ENCODE data around the gene MRPL43.
"Not testable (repeated sequence)": the region's sequence is repeated elsewhere in the genome, so short reads cannot be mapped to it uniquely, and the experiment has no call there.

MRPL43 gene

DNA sequence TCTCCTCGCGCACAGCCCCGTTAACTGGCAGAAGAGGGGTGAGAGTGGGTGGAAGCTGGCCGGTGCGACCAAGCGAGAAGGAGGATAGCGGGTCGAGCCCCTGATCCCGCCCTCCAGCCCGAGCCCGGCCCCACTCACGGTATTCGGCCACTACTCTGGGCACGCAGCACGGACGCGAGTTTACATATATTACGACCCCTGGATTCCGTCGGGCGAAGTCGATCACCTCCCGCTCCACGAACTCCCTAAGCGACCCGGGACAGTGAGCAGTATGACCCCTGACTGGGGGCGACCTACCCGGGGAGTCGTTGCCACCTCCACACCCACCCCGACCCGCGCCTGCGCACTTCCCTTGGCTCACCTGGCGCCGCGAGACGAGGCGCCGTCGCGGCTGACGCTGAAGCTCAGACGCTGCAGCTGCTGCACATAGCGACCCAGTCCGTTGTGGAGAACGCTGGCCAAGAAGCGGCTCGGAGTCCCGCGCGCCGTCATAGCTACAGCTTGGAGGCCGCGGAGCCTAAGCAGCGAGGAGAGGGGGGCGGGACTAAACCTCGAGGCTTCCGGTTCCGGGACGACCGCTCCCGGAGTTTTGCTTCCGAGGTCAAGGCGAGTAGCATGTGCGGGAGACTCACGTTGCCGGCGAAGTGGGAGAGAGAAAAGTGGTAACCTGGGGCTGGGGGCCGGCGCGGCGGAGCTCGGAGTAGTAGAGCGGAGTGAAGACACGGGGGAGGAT, at the start of gene MRPL43, which contains the start of gene TWNK:
MRPL43 (minus strand) TSS at position 546 of the 733 bp plus-strand sequence; CDS start at position 492, 54 bp downstream.
TWNK (plus strand) TSS at position 592 of the 733 bp plus-strand sequence. CDS start 668 bp downstream, outside the sequence.
- Mint-ChIP-seq H3K36me3 (peaks cover 17% of the 10 kb centered on the region), H3K4me1 (ENCODE audit: low read depth) (peaks cover 44% of the 10 kb centered on the region), H3K4me3 (peak within 1 kb of the TSS; percentile 99), H3K27ac (peak within 1 kb of the TSS; percentile 99), H3K9me3 (ENCODE audit: low read depth) (no peaks in the 10 kb centered on the region), H3K27me3 (no peaks in the 10 kb centered on the region)

- Mint-ChIP-seq H3K9me3 (ENCODE audit: low read depth) (no peaks in the 10 kb centered on the region), H3K36me3 (no peaks in the 10 kb centered on the region), H3K27ac (no peak overlapping the region), H3K4me3 (no peak overlapping the region), H3K4me1 (ENCODE audit: low read depth) (peaks cover 21% of the 10 kb centered on the region), H3K27me3 (no peaks in the 10 kb centered on the region)
Measured at GRCh38 chr10:101036726-101037125, 49.4 kb upstream of the MRPL43 start.

DNA sequence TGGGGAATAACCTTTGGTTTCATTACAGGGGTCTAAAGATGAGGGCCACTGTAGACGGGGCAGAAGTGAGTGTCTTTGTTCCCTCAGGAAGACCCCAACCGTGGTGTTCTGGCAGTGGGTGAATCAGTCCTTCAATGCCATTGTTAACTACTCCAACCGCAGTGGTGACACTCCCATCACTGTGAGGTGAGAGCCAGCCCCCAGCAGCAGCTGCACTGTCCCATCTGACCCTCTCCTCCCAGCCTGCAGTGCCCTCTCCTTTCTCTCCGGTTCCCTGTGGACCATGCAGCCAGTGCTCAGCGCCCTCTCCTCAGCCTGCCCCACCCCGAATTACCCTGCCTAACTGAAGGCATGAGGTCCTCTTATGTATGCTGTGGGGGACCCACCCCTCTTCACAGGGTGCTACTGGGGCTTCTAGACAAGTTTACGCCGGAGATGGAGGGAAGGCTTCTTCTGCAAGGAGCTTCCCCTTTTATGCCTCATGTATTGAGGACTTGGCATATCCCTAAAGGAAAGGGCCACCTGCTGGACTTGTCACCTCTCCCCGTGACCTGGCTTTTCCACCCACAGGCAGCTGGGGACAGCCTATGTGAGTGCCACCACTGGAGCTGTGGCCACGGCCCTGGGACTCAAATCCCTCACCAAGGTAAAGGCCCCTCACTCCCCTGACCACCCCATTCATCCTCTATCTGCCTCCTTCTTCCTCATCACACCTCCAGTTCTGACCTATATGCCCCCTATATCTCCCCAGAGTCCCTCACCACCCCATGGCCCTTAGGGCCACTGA, 48.8 kb upstream of the MRPL43 start:
- no peak overlapping the region for H3K27ac Mint-ChIP-seq
- H3K27me3 Mint-ChIP-seq = no peaks in the 10 kb centered on the region
- peaks cover 23% of the 10 kb centered on the region for H3K4me1 Mint-ChIP-seq (ENCODE audit: low read depth)
- no peaks in the 10 kb centered on the region for H3K36me3 Mint-ChIP-seq
- H3K9me3 Mint-ChIP-seq (ENCODE audit: low read depth) = no peaks in the 10 kb centered on the region
- H3K4me3 Mint-ChIP-seq = no peak overlapping the region

- Mint-ChIP-seq H3K9me3 (ENCODE audit: low read depth) (no peaks in the 10 kb centered on the region), H3K27ac (no peak overlapping the region), H3K4me1 (ENCODE audit: low read depth) (peaks cover 23% of the 10 kb centered on the region), H3K36me3 (no peaks in the 10 kb centered on the region), H3K27me3 (no peaks in the 10 kb centered on the region), H3K4me3 (no peak overlapping the region)
Measured at GRCh38 chr10:101035314-101035713, 48.0 kb upstream of the MRPL43 start.

- H3K27me3 Mint-ChIP-seq; H3K36me3 Mint-ChIP-seq; H3K27ac Mint-ChIP-seq; H3K4me3 Mint-ChIP-seq; H3K9me3 Mint-ChIP-seq (ENCODE audit: low read depth): not testable (repeated sequence)
- H3K4me1 Mint-ChIP-seq (ENCODE audit: low read depth) = peaks cover 25% of the 10 kb centered on the region
Measured at GRCh38 chr10:101034404-101034803, 47.1 kb upstream of the MRPL43 start.

- Mint-ChIP-seq H3K4me1 (ENCODE audit: low read depth) (peaks cover 25% of the 10 kb centered on the region), H3K27me3 (no peaks in the 10 kb centered on the region), H3K9me3 (ENCODE audit: low read depth) (no peaks in the 10 kb centered on the region), H3K36me3 (no peaks in the 10 kb centered on the region), H3K4me3 (peak overlapping the region; percentile 89), H3K27ac (peak overlapping the region; percentile 75)
Measured at GRCh38 chr10:101033276-101033675, 46.0 kb upstream of the MRPL43 start.

DNA sequence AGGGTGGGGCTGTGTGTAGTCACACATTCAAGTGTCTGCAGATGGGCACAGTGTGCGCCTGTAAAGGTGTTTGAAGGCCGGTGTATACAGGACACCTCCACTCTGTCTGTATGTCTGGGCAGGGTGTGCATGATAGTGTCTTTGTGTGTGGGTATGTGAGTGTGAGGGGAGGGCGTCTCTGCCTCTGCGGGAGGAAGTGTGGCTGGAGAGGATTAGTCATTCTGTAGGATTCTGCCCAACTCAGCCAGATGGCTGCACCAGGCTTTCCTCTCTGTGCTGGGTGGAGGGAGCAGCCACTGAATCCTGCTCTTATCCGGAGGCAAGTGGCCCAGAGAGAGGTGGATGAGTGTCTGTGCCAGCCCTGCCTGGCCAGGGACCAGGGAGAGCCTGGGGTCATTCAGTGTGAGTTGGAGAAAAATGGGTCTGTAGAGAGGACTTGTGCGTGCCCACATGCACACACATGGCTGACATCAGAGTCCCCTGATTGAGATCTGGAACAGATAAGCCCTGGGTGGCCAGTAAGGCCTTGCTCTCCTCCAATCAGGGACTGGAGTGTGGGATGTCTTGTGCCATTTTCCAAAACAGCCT, 45.4 kb upstream of the MRPL43 start:
- Mint-ChIP-seq H3K36me3 (no peaks in the 10 kb centered on the region), H3K9me3 (ENCODE audit: low read depth) (no peaks in the 10 kb centered on the region), H3K4me1 (ENCODE audit: low read depth) (peaks cover 25% of the 10 kb centered on the region), H3K27me3 (no peaks in the 10 kb centered on the region), H3K4me3 (peak overlapping the region; percentile 89), H3K27ac (peak overlapping the region; percentile 90)

DNA sequence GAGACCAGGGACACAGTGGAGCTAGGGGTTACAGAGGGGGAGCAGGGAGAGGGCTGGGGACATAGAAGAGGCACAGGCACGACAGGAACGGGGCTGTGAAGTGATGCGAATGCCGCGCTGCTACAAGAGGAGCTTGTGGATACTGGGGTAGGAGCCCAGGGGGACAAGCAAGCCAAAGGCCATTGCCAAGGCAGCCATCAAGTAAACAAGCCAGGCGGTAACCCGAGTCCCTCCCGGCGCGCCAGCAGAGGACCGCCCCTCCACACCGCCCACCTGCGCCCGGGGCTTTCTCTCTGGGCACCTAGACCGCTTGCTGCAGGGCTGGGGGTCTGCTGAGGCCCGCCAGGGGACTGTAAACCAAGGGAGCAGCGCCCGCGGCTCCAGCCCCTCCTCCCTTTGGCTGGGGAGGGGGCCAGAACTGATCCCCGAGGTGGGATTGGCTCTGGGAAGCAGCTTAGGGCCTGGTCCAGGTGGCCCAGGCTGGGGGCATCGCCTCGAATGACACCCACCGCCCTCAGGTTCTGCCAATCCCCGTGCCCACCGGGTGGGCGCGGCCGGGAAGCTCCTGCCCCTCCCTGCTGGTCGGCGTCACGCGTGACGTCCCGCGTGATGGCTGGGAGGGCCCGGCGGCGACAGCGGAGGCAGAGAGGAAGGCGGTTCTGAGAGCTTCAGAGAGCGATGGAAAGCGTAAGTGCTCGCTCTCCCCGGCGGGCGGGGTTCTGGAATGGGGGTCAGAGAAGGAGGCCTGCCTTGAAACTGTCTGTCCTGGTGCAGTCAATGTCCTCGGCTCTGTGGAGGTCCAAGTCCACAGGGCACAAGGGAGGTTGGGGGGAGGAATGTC, 44.7 kb upstream of the MRPL43 start:
- Mint-ChIP-seq H3K27ac (peak overlapping the region; percentile 90), H3K36me3 (no peaks in the 10 kb centered on the region), H3K27me3 (no peaks in the 10 kb centered on the region), H3K4me3 (peak overlapping the region; percentile 89), H3K9me3 (ENCODE audit: low read depth) (no peaks in the 10 kb centered on the region), H3K4me1 (ENCODE audit: low read depth) (peaks cover 25% of the 10 kb centered on the region)

- H3K36me3 Mint-ChIP-seq = no peaks in the 10 kb centered on the region
Measured at GRCh38 chr10:101031128-101031795, 44.0 kb upstream of the MRPL43 start, which contains the start of the genes PDZD7 and SFXN3. Gene PDZD7 (minus strand): TSS chr10:101031129. CDS start chr10:101030219, 910 bp downstream. Gene SFXN3 (plus strand): TSS chr10:101031234. CDS start chr10:101034695, 3,461 bp downstream.

GRCh38 chr10:101030496-101031127, 43.3 kb upstream of the MRPL43 start:
- Mint-ChIP-seq H3K4me1 (ENCODE audit: low read depth) (peaks cover 25% of the 10 kb centered on the region), H3K36me3 (no peaks in the 10 kb centered on the region), H3K4me3 (peak overlapping the region; percentile 89), H3K27me3 (no peaks in the 10 kb centered on the region), H3K9me3 (ENCODE audit: low read depth) (no peaks in the 10 kb centered on the region), H3K27ac (no peak overlapping the region)

More at GRCh38 chr10:101031128-101031795, 44.0 kb upstream of the MRPL43 start, which contains the start of the genes PDZD7 and SFXN3:
- no peaks in the 10 kb centered on the region for H3K27me3 Mint-ChIP-seq
- peak within 1 kb of the TSS; percentile 68 for H3K27ac Mint-ChIP-seq
- peaks cover 25% of the 10 kb centered on the region for H3K4me1 Mint-ChIP-seq (ENCODE audit: low read depth)
- H3K4me3 Mint-ChIP-seq = peak within 1 kb of the TSS; percentile 89
- H3K9me3 Mint-ChIP-seq (ENCODE audit: low read depth) = no peaks in the 10 kb centered on the region

DNA sequence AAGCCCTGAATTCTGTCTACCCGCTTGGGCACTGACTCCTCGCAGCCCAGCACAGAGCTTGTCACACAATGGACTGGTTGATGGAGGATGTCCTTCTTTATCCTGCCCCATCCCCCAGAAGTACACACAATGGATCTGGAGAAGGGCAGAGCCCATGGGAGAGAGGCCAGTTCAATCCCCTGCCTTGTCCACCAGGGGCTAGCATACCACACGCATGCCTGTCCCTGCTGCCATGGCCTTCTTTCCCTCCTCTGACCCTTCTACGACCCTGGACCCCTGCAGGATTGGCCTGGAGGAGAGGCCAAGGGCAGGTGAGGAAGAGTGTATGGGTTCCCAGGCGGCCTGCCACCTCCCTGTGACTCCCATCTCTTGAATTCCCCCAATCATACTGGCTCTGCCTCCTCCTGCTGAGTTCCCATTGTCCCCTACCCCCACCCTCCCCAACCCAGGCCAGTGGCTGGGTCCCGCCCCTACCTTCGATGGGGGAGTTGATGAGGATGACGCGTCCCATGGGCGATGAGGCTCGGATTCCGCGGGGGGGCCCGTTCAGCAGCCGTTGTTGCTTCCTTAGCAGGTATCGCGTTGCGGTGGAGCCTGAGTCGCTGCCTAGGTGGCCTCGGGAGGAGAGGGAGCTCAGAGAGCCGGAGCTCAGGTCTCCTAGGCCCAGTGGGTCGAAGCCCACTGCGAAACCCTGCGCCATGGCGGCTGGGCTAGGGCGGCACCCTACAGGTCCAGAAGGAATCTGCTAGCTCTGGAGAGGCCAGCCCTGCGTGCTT, 42.4 kb upstream of the MRPL43 start:
- Mint-ChIP-seq H3K27me3 (no peaks in the 10 kb centered on the region), H3K4me1 (ENCODE audit: low read depth) (peaks cover 25% of the 10 kb centered on the region), H3K36me3 (no peaks in the 10 kb centered on the region), H3K9me3 (ENCODE audit: low read depth) (no peaks in the 10 kb centered on the region), H3K27ac (no peak overlapping the region), H3K4me3 (no peak overlapping the region)

DNA sequence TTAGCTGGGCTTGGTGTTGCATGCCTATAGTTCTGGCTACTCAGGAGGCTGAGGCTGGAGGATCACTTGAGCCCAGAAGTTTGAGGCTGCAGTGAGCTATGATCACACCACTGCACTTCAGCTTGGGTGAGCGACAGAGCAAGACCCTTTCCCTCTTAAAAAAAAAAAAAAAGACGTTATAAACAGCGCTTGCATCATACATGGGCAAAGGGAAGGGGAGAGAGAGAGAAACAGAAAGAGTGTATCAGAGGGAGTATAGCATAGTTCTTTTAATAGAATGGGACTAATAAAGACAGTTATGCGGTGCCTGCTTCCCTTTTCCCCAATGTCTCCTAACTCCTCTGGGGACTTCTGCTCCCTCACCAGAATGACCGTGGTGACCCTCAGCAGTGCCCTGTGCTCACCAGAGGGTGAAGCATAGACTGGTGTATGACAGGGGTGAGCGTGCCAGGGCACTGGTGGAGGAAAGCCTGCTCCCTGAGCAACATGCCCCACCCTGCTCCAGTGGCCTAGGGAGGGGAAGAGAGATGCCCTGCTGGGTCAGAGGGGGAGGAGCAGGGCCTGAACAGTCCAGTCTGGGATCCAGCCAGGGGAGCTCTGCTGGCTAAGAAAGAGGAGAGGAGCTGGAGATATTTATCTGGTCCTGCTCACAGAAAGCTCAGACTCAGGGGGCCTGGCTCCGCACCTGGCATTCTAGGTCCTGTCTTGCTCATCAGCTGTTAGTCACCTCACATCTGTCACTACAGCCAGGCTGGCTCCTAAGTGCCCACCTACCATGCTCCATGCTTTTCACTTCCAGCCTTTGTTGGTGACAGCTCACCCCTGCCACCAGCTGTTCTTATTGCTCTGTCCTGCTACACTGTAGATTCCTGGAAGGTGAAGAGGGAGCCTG, 41.4 kb upstream of the MRPL43 start:
- Mint-ChIP-seq H3K9me3 (ENCODE audit: low read depth) (no peaks in the 10 kb centered on the region), H3K4me3 (no peak overlapping the region), H3K27ac (no peak overlapping the region), H3K27me3 (no peaks in the 10 kb centered on the region), H3K4me1 (ENCODE audit: low read depth) (peaks cover 23% of the 10 kb centered on the region), H3K36me3 (no peaks in the 10 kb centered on the region)

Measured in activated naive CD8-positive, alpha-beta T cell (primary cell).